NCI-H2227 (cell line): ENCODE results near the gene PCDHGB3.
"Not testable (repeated sequence)": the region's sequence is repeated elsewhere in the genome, so short reads cannot be mapped to it uniquely, and the experiment has no call there.

Experiments used
- DNase-seq: peaks from one replicate; lab custom pipeline; 2025; ENCODE audit not compliant: unreplicated experiment; lab: John Stamatoyannopoulos, UW

Gene PCDHGB3

DNA sequence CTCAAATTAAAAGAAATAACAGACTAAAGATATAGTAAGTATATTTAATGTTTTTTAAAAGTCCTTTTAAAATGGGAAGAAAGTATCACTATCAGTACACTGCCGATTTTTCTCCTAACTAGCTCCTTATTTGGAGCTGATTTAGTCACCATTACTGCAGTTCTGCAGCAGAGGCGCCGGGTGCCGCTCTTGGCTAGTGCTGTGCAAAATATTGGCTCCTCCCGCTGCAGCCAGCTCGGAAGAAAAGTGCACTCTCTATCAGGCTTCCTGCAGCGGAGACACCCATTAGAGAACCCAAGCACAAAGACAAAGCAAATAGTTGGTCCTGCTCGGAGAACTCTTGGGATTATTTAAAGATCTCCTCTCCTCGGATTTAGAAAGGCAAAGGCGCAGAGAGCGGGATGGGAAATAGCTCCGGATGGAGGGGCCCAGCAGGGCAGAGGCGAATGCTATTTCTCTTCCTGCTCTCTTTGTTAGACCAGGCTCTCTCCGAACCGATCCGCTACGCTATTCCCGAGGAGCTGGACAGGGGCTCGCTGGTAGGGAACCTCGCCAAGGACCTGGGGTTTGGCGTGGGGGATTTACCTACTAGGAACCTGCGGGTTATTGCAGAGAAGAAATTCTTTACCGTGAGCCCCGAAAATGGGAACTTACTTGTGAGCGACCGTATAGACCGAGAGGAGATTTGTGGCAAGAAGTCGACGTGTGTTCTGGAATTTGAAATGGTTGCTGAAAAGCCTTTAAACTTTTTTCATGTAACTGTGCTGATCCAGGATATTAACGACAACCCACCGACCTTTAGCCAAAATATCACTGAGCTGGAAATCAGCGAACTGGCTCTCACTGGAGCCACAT is at the start of gene PCDHGB3:
TSS of gene PCDHGB3 (plus strand) at position 249 of the 855 bp plus-strand sequence. CDS start at position 402, 153 bp downstream.
- no peak for DNase-seq

DNA sequence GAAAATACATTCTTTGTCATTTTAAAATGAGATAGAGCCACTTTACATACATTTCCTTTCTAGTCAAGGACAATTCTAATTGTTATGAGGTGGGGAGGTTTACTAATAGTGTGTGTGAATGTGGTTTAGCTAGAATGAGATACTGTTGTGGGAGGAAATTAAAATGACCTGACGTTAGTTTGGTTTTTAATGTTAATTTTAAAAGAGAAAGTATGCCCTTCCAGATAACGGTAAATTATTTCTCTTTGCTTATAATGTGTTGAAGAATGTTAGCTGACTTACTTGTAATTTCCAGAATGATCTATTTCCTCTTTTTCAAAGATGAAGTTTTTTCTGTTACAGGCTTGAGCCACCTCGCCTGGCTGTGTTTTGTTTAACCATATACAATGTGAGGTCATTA is 47.8 kb upstream of the PCDHGB3 start:
- DNase-seq: no peak

DNA sequence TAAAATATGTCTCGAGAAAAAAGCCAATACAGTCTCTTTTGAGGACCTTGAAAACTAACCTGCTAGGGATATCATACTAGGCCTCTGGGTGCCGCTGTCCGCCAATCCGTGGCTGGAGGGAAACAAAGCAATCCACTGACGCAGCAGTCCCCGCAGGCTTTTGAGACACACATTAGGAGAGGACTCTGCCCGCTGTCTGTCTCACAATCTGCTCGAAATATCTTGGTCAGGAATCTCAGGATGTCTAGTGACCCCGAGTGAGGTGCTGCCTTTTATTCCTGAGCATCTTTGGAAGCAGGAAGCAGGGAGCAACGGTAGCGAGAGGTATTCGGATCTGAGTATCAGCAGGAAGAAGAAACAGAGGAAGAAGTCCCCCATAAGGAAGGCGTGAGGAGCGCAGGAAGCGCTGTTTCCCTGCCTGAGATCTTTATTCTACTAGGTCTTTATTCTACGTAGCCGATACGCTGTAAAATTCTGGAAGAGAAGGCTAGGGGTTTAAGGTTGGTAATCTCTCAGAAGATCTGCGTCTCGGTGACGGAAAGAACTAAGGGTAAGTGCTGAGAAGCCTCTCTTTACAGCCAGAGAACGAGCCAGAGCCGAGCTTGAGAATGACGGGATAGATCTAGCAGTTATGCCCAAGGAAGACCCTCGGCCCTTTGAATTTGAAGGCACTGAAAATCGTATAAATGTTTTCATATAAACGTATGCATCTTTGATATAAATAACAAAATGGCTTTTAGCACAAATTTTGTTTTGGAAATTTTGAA is 43.8 kb upstream of the PCDHGB3 start:
- peak; percentile 62 for DNase-seq

DNA sequence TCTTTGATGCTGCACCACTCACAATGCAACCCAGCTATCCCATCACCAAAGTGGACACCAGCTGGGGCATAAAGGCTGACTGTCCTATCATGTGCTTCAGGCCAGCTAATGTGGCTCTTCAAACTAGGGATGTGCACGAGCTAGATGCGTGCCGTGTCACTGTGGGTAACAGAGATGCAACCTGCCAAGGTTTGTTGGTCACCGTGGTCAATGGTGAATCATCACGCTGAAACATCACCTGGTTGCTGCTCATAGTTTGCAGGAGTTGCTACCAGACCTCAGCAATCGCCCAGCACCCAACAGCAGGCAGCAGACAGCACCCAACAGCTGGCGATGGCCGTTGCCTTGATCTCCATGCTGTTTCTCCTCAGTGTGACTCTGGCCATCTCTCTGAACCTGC is 41.8 kb upstream of the PCDHGB3 start:
- DNase-seq: no peak

DNA sequence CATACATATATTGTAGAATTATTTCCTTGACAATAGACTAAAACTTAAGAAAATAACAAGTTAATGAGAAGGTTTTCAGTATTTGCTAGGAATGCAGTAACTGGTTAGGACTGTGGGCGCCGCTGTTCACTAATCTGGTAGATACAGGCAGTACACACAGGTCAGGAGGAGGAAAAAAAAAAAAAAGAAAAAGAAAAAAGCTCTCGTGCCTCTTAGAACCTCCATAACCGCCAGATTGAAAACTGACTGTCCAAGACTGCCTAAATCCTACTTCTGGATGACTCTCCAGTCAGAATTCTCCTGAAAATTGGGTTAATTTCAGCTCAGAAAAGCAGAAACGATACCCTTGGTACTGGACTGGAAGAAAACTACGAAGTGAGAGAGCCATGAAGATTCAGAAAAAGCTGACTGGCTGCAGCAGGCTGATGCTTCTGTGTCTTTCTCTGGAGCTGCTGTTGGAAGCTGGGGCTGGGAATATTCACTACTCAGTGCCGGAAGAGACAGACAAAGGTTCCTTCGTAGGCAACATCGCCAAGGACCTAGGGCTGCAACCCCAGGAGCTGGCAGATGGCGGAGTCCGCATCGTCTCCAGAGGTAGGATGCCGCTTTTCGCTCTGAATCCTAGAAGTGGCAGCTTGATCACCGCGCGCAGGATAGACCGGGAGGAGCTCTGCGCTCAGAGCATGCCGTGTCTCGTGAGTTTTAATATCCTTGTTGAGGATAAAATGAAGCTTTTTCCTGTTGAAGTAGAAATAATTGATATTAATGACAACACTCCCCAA is 39.6 kb upstream of the PCDHGB3 start, which contains the start of gene PCDHGA1:
TSS of gene PCDHGA1 (plus strand) at position 216 of the 782 bp plus-strand sequence.
- peak; percentile 3 for DNase-seq

DNA sequence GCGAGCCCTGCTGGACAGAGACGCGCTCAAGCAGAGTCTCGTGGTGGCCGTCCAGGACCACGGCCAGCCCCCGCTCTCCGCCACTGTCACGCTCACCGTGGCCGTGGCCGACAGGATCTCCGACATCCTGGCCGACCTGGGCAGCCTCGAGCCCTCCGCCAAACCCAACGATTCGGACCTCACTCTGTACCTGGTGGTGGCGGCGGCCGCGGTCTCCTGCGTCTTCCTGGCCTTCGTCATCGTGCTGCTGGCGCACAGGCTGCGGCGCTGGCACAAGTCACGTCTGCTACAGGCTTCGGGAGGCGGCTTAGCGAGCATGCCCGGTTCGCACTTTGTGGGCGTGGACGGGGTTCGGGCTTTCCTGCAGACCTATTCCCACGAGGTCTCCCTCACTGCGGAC is 37.5 kb upstream of the PCDHGB3 start:
- DNase-seq: not testable (repeated sequence)

DNA sequence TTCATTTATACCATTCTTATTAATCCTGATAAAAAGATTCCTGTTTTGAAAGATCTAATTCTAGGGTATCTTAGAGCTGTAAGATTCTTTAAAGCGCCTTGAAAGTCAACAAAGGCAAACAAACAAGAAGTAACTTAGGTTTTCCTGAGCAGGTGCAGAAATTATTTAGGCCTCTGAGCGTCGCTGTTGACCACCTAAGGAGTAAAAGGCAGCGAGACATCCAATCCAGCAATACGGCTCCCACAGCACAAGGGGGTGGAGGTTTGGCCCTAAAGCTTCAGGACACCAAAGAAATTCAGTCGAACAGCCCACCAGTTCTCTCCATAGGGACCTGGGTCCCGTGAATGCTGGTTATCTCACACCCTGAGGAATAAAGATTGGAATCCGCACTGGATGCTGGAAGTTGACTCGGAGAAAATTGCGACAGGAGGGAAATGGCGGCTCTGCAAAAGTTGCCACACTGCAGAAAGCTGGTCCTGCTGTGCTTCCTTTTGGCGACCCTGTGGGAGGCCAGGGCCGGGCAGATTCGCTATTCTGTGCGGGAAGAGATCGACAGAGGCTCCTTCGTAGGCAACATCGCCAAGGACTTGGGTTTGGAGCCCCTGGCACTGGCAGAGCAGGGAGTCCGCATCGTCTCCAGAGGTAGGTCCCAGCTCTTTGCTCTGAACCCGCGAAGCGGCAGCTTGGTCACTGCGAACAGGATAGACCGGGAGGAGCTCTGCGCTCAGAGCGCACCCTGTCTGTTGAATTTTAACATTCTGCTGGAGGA is 31.3 kb upstream of the PCDHGB3 start, which contains the start of gene PCDHGA2:
TSS of gene PCDHGA2 (plus strand) at position 223 of the 769 bp plus-strand sequence.
- DNase-seq: peak; percentile 33

DNA sequence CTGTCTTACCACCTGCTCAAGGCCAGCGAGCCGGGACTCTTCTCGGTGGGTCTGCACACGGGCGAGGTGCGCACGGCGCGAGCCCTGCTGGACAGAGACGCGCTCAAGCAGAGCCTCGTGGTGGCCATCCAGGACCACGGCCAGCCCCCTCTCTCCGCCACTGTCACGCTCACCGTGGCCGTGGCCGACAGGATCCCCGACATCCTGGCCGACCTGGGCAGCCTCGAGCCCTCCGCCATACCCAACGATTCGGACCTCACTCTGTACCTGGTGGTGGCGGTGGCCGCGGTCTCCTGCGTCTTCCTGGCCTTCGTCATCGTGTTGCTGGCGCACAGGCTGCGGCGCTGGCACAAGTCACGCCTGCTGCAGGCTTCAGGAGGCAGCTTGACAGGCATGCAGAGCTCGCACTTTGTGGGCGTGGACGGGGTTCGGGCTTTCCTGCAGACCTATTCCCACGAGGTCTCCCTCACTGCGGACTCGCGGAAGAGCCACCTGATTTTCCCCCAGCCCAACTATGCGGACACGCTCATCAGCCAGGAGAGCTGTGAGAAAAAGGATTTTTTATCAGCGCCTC is 29.2 kb upstream of the PCDHGB3 start:
- DNase-seq: not testable (repeated sequence)

DNA sequence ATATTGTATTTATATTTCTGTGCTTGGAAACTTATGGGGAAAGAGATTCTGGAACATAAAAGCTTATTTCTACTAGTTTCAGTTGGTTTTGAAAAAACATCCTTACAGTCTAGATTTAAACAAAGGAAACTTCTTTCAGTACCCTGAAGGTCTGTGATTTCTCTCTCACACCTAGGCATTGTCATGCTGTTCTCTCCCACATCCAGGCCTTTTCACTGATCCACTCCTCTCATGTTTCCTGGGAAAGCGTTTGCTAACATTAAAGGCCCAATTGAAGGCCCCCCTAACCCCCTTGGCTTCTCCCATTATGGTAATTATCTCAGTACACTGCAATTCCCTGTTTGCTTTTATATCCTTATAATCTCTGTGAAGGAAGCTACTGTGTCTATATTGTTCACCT is 27.3 kb upstream of the PCDHGB3 start:
- no peak for DNase-seq

DNA sequence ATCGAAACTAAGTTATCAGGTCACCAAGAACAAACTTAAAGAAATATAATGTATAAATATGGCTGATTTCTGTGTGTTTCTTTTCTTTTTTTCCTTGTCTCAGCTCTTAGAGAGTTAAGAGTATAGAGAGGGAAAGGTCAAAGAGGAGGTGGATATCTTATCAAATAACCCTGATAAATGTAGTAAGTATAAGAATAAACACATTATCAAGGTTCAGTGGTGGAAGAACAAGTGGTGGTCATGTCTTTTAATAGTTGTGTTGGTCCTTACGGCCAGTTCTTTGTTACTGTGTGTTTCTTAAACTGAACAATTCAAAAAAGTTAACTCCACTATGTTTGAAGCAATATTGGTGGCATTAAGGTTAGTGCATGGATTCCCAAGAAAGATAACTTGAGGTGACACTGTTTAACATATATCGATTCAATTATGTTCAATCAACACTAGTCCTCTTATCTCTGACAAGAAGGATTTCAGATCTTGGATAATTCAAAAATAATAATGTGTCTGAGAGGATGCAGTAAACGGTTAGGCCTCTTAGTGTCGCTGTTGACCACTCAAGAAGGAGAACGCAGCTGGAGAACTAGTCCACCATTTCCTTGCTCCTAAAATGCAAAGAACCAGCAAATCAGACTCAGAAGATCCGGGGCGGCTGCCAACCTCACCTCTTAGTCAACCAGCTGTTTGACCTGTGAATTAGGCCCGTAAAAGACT is 26.6 kb upstream of the PCDHGB3 start, which contains the start of gene PCDHGA3:
TSS of gene PCDHGA3 (plus strand) at position 588 of the 711 bp plus-strand sequence. CDS start 205 bp downstream, outside the sequence.
- no peak for DNase-seq

DNA sequence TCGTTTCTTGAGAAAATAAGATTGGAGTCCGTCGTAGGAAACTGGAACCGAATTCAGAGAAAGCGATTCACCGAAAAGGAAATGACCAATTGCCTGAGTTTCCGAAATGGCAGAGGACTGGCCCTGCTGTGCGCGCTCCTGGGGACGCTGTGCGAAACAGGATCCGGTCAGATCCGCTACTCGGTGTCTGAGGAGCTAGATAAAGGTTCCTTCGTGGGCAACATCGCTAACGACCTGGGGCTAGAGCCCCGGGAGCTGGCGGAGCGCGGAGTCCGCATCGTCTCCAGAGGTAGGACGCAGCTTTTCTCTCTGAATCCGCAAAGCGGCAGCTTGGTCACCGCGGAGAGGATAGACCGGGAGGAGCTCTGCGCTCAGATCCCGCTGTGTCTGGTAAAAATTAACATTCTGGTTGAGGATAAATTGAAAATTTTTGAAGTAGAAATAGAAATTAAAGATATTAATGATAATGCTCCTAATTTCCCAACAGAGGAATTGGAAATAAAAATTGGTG is 26.0 kb upstream of the PCDHGB3 start:
- DNase-seq: no peak

DNA sequence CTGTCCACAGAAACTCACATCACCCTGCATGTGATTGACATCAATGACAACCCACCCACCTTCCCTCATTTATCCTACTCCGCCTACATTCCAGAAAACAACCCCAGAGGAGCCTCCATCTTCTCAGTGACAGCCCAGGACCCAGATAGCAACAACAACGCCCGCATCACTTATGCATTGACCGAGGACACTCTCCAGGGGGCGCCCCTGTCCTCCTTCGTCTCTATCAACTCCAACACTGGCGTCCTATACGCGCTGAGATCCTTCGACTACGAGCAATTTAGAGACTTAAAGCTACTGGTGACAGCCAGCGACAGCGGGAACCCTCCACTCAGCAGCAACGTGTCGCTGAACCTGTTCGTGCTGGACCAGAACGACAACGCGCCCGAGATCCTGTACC is 24.7 kb upstream of the PCDHGB3 start:
- DNase-seq: no peak

DNA sequence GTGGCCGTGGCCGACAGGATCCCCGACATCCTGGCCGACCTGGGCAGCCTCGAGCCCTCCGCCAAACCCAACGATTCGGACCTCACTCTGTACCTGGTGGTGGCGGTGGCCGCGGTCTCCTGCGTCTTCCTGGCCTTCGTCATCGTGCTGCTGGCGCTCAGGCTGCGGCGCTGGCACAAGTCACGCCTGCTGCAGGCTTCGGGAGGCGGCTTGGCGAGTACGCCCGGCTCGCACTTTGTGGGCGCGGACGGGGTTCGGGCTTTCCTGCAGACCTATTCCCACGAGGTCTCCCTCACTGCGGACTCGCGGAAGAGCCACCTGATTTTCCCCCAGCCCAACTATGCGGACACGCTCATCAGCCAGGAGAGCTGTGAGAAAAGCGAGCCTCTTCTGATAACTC is 24.0 kb upstream of the PCDHGB3 start:
- not testable (repeated sequence) for DNase-seq

DNA sequence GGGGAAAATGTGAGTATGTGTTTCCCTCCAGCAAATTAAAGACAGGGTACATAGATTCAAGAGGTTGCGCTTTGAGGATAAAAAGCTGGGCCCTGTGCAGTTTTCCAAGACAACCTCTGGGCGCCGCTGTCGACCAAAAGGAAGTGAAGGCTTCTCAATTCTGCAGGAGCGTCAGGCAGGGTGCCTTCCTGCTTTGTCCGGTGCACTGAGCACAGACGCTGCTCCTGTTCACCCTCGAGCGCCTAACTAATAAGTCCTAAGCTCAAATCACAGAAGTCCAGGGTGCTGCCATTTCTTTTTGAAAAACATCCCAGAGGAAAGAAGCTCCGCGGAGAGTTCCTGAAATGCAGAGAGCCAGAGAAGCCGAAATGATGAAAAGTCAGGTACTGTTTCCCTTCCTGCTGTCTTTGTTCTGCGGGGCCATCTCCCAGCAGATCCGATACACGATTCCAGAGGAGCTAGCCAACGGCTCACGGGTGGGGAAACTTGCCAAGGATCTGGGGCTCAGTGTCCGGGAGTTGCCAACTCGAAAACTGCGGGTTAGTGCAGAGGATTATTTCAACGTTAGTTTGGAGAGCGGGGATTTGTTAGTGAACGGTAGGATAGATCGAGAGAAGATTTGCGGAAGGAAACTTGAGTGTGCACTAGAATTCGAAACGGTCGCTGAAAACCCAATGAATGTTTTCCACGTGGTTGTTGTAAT is 20.0 kb upstream of the PCDHGB3 start, which contains the start of gene PCDHGB1:
TSS of gene PCDHGB1 (plus strand) at position 183 of the 703 bp plus-strand sequence. CDS start at position 345, 162 bp downstream.
- peak; percentile 71 for DNase-seq

DNA sequence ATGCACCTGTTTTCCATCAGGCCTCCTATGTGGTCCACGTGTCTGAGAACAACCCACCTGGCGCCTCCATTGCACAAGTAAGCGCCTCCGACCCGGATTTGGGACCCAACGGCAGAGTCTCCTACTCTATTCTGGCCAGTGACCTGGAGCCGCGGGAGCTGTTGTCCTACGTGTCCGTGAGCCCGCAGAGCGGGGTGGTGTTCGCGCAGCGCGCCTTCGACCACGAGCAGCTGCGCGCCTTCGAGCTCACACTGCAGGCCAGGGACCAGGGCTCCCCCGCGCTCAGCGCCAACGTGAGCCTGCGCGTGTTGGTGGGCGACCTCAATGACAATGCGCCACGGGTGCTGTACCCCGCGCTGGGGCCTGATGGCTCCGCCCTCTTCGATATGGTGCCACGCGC is 18.5 kb upstream of the PCDHGB3 start:
- no peak for DNase-seq

DNA sequence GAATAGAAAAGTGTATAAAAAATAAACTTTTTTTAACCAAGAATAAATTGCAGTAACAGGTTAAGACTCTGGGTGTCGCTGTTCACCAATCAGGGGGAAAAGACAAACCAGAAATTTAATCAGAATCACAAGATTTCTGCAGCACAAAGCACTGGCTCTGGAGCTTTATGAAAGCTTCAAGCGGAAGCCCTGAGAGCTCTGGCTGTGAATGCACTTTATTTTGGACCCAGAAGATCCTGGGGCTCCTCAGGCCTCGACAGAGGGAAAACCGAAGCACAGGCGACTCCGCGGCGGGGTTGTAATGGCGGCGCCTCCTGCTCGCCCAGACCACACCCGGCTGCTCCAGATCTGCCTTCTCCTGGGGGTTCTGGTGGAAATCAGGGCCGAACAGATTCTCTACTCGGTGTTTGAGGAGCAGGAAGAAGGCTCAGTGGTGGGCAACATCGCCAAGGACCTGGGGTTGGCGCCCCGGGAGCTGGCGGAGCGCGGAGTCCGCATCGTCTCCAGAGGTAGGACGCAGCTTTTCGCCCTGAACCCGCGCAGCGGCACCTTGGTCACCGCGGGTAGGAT is 15.1 kb upstream of the PCDHGB3 start, which contains the start of gene PCDHGA4:
TSS of gene PCDHGA4 (plus strand) at position 122 of the 570 bp plus-strand sequence. CDS start at position 209, 87 bp downstream.
- no peak for DNase-seq

DNA sequence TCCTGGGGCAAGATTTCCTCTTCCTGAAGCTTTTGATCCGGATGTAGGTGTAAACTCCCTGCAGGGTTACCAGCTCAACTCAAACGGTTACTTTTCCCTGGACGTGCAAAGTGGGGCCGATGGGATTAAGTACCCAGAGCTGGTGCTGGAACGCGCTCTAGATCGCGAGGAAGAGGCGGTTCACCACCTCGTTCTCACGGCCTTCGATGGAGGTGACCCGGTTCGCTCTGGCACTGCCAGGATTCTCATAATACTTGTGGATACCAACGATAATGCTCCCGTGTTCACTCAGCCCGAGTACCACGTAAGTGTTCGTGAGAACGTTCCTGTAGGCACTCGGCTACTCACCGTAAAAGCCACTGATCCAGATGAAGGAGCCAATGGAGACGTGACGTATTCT is 14.4 kb upstream of the PCDHGB3 start:
- DNase-seq: no peak

DNA sequence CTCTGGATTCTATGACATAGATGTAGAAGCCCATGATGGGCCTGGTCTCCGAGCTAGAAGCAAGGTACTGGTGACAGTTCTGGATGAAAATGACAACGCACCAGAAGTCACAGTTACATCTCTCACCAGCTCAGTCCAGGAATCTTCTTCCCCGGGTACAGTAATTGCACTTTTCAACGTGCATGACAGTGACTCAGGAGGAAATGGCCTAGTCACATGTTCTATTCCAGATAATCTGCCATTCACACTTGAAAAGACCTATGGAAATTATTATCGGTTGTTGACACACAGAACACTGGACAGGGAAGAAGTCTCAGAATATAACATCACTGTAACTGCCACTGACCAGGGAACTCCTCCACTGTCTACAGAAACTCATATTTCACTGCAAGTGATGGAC is 13.9 kb upstream of the PCDHGB3 start:
- no peak for DNase-seq
